GM21529 (cell line): ENCODE measurements around the gene CBLC.

Source experiments
- ATAC-seq: cut with Tn5 transposase; IDR thresholded peaks from one replicate; pipeline ENCODE4 v1.9.1; 2021; ENCODE audit not compliant: unreplicated experiment

CBLC gene, protein sequence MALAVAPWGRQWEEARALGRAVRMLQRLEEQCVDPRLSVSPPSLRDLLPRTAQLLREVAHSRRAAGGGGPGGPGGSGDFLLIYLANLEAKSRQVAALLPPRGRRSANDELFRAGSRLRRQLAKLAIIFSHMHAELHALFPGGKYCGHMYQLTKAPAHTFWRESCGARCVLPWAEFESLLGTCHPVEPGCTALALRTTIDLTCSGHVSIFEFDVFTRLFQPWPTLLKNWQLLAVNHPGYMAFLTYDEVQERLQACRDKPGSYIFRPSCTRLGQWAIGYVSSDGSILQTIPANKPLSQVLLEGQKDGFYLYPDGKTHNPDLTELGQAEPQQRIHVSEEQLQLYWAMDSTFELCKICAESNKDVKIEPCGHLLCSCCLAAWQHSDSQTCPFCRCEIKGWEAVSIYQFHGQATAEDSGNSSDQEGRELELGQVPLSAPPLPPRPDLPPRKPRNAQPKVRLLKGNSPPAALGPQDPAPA

GRCh38 chr19:44777715-44778347 lies at the start of gene CBLC:
Gene CBLC (plus strand): TSS chr19:44777890. CDS start chr19:44777932, 42 bp downstream.
- no peak for ATAC-seq

DNA sequence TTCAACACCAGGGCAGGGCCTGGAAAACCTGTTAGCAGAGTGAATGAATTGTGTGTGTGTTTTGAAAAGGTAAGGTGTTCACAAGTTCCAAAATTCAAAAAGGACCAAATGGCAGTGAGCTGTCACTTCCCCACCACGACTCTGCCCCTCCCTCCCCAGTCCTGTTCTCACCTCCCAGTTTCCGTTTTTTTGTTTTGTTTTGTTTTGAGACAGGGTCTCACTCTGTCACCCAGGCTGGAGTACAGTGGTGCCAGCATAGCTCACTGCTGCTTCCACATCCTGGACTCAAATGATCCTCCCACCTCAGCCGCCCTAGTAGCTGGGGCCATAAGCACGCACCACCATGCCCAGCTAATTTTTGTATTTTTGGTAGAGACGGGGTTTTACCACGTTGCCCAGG lies 49.5 kb upstream of the CBLC start:
- ATAC-seq = no peak

DNA sequence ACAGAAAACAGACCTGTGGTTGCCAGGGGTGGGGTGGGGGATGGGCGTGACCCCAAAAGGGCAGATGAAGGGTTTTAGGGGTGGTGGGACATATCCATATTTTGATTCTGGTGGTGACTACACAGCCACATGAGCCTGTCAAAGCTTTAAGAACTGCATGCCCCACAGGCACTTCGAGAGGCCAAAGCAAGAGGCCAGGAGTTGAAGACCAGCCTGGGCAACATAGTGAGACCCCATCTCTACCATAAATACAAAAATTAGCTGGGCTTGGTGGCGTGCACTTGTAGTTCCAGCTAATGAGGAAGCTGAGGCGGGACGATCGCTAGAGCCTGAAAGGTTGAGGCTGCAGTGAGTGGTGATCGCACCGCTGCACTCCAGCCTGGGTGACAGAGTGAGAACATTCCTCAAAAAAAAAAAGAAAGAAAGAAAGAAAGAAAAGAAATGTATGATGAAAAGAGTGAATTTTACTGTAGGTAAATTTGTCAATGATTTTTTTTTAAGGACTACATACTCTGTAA lies 48.1 kb upstream of the CBLC start:
- ATAC-seq = no peak

- no peak for ATAC-seq
These were observed 46.6 kb upstream of the CBLC start for GRCh38 chr19:44731081-44731480.

DNA sequence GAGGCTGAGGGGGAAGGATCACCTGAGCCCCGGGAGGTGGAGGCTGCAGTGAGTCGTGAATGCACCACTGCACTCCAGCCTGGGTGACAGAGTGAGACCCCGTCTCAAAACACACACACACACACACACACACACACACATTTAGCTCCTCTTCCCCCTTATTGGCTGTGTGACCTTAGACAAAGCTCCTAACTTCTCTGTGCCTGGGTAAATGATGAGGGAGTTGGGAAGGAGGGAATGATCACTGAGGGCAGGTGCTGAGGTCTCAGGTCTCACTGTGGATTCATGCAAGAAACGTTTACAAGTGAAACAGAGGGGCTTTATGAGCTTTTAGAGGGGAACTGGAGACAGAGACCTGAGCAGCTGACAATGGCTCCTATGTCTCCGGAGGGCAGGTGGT lies 46.1 kb upstream of the CBLC start:
- ATAC-seq = no peak

DNA sequence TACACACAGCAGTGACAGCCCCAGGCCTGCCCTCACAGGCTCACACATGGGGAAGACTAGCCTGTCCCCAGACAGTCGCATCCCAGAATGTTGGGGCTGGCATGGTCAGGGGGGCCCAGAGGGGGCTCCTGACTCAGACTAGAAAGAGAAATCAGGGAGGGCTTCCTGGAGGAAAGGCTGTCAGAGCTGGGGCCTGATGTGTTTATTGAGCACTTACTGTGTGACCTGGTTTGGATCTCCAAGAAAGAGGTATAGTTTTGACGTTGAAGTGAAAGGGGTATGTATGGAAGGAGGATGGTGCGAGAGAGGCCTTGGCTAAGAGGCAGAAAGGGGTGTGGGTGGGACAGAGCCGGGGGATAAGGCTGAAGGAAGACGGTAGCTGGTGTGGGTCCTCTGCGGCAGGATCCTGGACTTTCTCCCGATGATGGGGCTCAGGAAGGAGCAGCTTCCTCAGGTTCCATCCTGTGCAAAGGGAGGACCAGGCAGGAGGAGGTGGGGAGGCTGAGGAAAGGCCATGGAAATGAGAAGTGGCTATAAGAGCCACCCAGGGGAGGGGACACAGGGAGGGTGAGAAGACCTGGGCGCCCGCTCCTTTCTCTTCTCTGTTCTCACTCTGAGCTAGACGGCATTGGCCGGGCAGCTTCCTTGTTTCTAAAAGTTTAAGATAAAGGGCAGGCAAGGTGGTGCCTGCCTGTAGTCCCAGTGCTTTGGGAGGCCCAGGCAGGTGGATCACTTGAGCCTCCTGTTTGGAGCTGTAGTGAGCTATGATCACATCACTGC lies 45.3 kb upstream of the CBLC start:
- ATAC-seq = no peak

GRCh38 chr19:44734357-44734756 lies 43.3 kb upstream of the CBLC start:
- ATAC-seq = no peak

GRCh38 chr19:44735011-44735410 lies 42.7 kb upstream of the CBLC start:
- ATAC-seq = no peak

- ATAC-seq = no peak
These were observed 40.2 kb upstream of the CBLC start for GRCh38 chr19:44737238-44738071.

GRCh38 chr19:44738136-44738535 lies 39.6 kb upstream of the CBLC start:
- no peak for ATAC-seq

GRCh38 chr19:44738603-44739558 lies 38.8 kb upstream of the CBLC start:
- ATAC-seq = no peak

- no peak for ATAC-seq
These were observed 37.3 kb upstream of the CBLC start for GRCh38 chr19:44740351-44740824.

GRCh38 chr19:44741258-44741731 lies 36.4 kb upstream of the CBLC start:
- ATAC-seq = no peak

DNA sequence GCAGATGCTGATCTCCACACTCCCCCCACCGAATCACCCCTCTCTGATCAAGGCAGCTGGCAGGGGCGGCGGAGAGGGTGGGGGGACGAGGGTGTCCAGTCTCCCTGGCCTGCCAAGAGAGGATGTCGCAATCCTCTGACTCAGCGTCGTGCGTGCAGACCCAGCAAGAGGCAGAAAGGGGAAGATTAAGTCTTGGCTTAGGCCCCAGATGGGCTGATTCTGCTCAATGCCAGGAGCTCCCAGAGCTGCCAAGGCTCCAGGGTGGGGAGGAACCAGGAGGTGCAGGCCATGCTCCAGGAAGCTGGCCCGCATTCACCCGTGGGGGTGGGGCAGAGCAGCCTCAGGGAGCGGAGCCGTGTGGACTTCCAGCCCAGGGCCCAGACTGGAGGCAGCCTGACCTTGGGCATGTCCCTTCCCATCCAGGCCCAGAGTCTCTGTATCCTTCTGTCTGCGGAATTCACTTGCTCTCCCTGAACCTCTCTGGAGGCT lies 35.8 kb upstream of the CBLC start:
- ATAC-seq = no peak

DNA sequence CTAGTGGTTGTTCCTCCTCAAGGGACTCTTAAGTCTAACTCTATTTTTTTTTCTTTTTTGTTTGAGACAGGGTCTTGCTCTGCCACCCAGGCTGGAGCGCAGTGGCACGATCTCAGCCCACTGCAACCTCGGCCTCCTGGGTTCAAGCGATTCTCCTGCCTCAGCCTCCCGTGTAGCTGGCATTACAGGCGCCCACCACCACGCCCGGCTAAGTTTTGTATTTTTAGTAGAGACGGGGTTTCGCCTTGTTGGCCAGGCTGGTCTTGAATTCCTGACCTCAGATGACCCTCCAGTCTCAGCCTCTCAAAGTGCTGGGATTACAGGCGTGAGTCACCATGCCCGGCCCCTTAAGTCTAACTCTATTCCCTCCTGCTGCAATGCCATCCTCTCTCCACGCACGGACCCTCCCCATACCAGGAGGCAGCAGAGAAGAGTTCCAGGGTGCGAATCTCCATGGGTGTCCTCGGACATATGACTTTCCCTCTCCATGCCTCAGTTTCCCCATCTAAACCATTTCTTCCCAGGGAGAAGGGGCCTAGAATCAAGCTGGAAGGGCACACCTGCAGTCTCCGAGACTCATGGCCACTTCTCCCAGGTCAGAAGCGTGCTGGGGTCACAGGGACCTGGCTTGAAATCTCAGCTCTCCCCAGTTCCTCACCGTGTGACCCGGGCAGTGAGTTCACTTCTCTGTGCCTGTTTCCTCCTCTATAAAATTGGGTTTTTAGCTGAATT lies 35.2 kb upstream of the CBLC start:
- no peak for ATAC-seq

GRCh38 chr19:44744871-44745332 lies 32.8 kb upstream of the CBLC start:
- no peak for ATAC-seq

DNA sequence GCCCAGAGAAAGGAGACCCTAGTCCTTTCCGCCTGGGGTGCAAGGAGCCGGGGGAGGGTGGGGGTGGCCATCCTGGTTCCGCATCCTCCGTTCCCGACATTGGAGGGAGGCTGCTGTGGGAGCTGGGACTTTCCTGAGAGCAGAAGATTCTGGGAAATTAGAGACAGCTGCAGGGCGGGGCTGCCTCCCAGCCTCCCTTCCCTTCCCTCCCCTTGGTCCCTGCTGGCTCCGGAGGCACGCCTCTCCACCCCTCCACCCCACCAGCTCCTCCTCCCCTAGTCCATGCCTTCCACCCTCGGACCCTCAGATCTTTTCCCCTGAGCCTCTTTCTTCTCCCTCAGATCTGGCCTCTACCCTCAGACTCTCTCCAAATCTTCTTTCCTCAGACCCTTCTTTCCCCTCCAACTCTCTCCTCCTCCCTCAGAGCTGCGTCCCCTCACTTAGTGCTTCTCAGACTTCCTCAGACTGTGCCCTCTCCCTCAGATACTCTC lies 32.3 kb upstream of the CBLC start:
- no peak for ATAC-seq
